Stimulated activated CD8-positive, alpha-beta memory T cell treated with anti-CD3 and anti-CD28 coated beads, Interleukin-7, amount 100 ng/mL, for 1 hour (primary cell): Measurements from ENCODE around the gene PSG6.
"Not testable (repeated sequence)": the region's sequence is repeated elsewhere in the genome, so short reads cannot be mapped to it uniquely, and the experiment has no call there.

Source experiments
- DNase-seq, 2 donors: peaks; one replicate each; pipeline ENCODE4 v3.0.0-alpha.2; 2020; ENCODE audit warnings: low read depth in 2 of 2

Gene PSG6

DNA sequence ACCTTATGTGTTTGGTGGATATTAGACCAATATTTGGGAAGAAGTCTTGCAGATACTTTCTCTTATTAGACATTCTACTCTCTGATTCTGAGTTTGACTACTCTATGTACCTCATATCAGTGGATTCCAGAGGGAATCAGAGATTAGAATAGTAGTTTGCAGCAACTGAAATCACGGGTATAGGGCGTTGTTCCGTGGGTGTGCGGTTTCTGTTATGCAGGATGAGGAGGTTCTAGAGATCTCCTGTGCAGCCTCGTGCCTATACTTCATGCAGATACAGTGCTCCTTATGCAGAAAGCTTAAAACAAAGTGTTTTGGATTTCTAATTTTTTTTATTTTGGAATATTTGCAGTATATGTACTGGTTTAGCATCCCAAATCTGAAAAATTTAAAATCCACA lies 6.0 kb downstream of the PSG6 start:
- DNase-seq: not testable (repeated sequence)

DNA sequence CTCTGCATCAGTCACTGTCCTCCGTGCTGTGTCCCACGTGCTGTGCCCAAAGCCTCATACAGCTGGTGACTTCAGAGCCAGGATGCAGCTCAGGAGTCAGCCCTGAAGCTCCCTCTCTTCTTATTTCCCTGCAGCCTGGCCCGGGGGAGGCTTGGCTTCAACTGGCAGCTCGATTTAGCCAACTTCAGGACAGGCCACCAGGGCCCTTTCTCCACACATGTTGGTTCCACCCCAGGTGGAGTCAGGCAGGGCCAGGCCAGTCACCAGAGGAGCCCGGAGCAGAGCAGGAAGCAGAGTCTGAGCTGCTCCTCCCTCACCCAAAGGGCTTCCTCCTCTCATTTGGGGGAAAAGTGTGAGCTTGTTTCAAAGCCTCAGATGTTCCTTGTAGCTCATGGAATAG lies 11.5 kb downstream of the PSG6 start:
- DNase-seq: not testable (repeated sequence)

DNA sequence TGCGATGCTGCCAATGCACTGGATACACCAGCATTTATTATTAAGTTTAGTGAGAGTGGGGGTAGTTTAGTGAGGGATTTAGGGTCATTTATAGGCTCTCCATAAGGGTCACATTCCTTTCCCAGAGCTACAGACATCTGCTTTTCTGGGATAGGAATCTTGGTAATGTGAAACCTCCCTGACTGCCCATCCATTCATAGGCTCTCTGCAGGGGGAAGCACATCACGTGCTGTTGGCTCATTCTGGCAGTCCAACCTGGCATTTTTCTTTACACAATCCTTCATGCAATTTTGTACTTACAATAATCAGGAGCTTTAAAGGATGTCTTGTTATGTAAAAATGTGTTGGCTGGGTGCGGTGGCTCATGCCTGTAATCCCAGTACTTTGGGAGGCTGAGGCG lies 17.1 kb downstream of the PSG6 start:
- DNase-seq: not testable (repeated sequence)

DNA sequence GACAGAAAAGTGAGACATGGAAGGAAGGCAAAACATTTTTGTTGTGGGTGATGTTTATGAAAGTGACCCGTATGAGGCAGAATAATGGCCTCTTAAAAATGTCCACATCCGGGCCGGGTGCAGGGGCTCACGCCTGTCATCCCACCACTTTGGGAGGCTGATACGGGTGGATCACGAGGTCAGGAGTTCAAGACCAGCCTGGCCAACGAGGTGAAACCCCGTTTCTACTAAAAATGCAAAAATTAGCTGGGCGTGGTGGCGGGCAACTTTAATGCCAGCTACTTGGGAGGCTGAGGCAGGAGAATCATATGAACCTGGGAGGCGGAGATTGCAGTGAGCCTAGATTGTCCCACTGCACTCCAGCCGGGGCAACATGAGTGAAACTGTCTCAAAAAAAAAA lies 18.0 kb downstream of the PSG6 start:
- not testable (repeated sequence) for DNase-seq

DNA sequence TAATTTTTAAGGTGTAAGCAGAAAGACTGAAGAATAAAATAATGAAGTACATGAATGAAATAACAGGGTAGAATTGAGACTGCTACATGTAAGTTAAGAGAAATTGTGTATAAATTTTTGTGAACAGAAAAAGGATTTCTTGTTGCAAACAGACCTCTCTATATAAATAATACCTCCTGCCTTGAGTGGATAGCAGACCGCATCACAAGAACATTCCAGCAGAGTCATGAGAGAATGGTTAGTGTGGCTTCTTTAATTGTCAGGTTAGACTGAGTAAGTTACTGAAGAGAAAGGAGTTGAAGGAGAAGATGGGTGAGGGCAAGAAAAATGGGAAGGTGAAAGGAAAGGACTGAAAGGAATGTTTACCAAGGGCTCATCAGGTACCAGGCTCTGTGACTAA lies 18.6 kb downstream of the PSG6 start:
- not testable (repeated sequence) for DNase-seq

DNA sequence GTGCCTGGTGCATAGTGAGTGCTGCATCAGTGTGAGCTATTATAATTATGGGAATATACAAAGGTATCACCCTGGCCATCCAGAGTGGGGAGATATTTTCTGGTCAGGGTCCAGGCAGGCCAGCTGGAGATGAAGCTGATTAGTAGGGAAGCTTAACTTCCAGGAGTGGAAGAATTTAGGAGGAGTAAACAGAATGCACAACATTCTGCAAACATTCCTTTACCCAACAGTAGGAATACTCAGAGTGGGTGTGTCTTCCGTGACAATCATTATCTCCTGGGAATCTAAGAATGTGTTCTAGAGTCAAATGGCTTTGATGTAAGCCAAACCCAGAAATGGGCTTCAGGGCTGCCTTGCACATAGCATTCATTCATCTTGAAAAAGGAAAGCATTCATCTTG lies 19.0 kb downstream of the PSG6 start:
- DNase-seq: not testable (repeated sequence)

DNA sequence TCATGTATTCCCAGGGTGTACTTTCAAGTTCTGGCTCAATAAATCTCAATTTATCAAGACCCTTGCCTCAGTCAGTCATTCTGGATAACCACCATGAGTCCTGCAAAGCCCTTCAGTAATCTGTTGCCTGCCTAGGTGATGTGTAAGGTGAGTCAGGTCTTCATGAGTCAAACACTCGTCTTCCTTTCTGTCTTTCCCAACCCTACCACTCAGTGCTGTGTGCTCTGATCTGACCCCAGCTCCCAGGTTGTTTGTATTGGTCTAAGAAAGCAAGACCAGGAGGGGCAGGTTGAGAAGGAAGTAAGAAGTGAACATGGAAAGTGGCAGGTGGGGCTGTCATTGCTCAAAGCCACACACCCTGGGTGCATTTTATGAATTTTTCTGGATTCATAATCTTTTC lies 20.0 kb downstream of the PSG6 start:
- DNase-seq: not testable (repeated sequence)

DNA sequence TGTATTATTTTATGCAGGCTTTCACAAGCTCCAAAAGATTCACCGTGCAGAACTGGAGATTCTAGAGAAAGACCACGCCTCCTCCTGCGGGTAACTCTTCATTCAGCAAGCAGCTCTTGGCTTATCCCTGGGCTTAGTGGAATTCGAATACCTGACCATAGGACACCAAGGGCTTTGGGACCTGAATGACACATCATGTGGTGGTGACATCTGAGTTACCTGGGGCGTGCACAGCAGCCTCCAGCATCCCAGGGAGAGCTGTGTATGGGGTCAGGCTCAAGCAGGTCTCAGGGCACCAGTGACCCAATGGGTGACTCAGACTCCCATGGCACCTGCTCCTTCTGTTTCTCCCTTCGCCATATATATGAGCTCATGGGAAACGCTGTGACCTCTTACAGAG lies 27.2 kb downstream of the PSG6 start:
- DNase-seq: not testable (repeated sequence)

DNA sequence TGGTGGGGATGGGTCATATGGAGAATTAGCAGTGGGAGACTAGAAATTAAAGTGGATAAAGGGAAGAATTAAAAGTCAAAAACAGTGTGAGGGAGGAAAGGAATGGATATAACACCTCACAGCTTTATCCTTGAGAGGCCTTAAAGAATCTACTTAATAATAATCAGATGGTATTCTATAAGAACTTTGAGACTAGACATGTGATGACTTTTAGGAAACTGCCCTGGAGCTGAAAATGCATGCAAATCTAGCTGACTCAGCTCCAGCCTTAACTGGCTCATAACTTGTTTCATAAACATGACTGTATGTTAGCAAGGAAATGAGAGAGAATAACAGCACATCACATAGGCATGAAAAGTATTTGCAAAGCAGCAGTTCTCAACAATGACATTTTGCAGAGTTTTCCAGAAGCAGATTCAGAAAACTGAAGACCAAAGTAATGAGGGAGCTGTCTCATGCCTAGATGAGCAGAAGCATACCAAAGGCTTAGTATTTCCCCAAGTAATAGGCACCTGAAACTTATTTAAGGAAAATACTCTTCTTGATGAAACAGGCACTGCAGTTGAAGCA lies 29.7 kb downstream of the PSG6 start:
- DNase-seq: not testable (repeated sequence)

DNA sequence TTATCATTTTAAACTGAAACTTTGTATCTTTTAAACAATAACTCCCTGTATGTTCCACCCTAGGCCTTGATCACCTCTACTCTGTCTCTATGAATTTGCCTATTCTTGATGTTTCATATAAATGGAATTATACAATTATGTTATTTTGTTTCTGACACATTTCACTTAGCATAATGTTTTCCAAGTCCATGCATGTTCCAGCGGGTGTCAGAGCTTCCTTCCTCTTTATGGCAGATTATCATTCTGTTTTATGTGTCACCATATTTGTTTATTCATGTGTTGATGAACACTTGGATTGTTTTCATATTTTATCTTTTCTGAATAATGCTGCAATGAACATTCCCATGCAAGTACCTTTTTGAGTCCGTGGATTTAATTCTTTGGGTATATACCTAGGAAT lies 35.0 kb downstream of the PSG6 start:
- DNase-seq: not testable (repeated sequence)

DNA sequence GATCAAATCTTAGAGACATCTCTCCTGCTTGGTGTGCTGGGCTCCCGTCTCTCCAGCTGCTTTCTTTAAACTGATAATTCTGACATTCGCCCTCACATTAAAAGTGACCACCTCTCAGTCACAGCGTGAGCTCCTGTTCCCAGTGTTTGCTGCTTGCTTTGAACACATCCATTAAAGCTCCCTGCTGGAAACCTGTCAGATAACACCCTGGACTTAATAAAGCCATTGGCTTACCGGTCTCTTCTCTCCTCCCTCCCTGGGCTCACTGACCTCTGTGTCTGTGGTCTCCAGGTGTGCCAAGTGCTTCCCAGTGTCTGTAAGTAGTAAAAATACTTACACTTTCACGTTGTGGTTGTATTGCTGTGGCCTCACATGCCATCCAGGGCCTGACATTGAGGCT lies 35.7 kb downstream of the PSG6 start:
- not testable (repeated sequence) for DNase-seq

DNA sequence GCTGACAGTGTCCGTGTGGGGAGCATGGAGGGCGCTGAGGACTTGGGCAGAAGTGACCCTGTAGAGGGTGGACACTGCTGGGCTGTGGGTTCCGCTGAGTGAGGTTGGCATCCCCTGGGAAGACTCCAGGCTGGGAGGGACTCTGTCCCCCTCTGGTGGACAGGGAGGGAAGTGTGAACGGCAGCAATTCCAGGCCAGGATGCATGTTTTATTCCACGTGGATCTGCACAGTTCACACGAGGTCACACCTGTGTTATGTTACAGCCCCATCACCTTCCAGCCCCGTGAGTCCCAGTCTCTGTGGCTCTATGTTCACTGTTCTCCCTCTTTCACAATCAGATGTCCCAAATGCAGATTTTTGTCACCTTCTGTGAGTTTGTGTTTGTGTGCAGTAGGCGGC lies 36.4 kb downstream of the PSG6 start:
- not testable (repeated sequence) for DNase-seq

DNA sequence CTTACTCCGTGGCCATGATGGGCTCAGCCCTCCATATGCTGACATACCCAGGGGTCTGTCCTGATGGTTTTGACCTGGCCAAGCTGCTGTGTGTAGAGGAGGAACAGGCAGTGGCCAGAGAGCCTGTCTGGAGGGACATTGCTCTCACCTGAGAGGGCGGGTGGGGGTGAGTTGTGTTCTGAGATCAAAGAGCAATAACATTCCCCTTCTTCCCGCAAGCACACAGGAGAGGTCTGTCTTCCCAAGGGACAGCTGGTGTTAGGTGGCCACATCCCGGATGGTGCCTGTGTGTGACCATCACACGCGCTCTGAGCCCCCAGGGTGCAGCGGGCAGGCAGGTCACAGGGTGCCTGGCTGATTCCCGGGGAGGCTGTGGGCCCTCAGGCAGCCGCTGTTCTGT lies 37.1 kb downstream of the PSG6 start:
- not testable (repeated sequence) for DNase-seq

DNA sequence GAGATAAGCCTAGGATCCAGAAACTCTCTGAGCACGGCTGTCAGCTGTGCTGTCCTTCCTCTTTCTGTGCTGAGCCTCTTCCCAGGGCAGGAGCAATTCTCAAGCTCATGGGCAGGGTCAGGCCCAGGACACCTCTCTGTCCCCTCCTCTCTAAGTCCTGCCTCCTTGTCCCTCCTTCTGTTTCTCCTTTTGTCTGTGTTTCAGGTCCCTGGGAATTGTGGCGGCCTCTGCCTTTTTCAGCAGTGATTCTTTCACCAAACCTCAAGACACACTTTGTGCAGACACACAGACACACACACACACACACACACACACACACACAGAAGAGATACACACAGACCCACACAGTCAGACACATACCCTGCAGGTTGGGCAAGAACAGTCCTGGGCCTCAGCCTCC lies 38.1 kb downstream of the PSG6 start, which contains the start of gene PSG1:
Gene PSG1 (minus strand): TSS at position 101 of the 400 bp plus-strand sequence. CDS start 132 bp downstream, outside the sequence.
- no peak for DNase-seq

DNA sequence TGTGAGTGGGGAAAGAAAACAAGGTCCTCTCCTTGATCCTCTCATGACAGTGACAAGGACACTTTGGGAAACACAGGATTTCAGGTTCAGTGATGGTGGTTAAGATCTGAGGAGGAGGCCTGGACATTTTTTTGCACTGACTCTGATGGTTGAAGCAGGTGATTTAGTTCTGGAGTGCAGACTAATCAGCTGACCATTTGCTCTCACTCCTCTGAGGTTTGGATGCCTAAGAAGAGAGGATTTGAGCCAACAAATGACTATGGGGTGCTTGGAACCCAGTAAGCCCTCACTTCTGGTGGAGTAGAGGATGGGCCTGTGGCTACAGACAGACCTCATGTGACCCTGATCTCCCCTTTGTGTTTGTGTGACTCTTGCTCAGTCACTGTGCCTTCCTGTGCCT lies 41.1 kb downstream of the PSG6 start:
- DNase-seq: not testable (repeated sequence)

DNA sequence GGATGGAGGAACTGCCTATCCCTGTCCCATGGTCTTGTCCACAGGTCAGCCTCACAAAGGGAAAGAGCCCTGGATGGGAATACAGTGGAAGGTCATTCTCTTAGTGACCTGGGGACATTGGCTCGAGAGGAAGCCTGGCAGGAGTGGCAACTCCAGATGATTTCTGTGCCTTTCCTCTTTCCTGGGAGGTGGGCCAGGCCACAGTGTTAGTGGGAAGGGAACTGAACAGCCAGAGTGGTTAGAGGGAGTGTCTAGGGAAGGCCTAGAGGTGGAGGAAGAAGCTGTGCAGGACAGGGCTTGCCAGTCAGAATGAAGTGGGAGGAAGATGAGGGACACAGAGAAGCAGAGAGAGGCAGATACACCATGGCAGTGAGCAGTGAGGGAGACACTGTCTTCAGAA lies 41.8 kb downstream of the PSG6 start:
- not testable (repeated sequence) for DNase-seq

DNA sequence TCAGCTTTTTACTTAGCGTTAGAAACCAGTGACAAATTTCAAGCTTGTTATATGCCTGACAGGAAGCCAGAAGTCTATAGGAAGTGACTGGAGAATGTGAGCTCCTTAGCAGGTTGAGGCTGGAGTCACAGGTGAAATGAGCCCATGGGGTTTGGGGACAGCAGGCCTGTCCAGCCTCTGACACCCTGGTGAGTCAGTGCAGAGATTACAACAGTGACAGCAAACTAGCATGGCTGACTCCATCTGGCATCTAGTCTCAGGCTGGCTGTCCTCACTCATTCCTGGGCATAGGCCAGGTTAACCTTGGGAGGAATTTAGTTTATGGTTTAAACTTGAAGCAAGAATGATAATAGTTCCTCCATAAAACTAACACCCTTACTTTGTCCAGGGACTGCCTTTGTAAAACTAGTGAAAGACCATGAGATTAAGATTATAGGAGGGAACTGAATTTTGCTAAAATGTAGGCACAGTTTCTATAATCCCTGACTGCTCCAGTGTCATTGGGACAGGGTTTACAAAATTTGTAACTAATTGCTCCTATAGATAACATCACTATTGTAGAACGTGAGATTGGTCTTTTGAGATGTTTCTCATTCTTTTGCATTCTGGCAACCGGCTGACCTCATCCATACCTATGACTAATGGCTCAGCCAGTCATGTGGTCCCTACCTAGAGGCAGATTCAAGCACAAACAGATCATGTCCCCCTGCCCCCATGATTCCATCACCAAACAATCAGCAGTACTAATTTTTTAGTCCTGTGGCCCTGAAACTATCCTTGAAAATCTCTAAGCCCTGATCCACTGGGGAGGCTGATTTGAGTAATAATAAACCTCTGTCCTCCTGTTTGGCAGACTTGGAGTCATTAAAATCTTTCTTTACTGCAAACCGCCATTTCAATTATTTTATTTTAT lies 42.5 kb downstream of the PSG6 start:
- not testable (repeated sequence) for DNase-seq

DNA sequence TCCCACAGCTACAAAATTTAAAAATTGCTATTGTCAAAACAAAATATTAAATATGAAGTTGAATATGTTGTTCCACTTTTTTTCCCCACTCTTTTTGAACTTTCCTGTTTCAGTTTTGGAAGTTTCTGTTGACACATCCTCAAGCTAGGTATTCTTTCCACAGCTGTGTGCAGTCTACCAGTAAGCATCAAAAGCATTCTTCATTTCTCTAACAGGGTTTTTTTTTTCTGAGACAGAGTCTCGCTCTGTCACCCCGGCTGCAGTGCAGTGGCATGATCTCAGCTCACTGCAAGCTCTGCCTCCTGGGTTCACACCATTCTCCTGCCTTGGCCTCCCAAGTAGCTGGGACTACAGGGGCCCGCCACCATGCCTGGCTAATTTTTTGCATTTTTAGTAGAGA lies 43.6 kb downstream of the PSG6 start:
- DNase-seq: not testable (repeated sequence)

DNA sequence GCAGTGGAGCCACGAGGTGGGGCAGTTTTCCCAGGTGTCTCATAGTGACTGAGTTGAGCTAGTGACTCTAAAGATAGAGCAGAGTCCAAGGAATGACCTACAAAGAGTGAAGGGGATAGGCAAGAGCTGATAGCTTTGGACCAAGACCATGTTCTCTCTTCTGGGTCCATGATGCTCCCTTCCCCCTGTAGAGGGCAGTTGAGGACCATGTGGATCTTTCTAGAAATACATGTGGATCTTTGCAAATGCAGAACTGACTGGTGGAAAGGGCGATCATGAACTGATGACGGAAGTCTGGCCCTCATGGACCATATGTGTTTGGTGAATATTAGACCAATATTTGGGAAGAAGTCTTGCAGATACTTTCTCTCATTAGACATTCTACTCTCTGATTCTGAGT lies 45.1 kb downstream of the PSG6 start:
- no peak for DNase-seq

DNA sequence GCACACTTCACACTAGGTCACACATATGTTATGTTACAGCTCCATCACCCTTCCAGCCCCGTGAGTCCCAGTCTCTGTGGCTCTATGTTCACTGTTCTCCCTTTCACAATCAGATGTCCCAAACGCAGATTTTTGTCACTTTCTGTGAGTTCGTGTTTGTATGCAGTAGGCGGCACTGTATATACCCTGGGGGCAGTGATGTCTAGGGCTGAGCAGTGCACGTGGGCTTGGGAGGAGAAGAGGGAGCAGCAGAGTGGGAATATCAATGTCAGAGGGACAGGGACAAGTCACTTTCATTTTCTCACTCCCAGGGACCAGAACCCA lies 60.2 kb downstream of the PSG6 start:
- no peak for DNase-seq

DNA sequence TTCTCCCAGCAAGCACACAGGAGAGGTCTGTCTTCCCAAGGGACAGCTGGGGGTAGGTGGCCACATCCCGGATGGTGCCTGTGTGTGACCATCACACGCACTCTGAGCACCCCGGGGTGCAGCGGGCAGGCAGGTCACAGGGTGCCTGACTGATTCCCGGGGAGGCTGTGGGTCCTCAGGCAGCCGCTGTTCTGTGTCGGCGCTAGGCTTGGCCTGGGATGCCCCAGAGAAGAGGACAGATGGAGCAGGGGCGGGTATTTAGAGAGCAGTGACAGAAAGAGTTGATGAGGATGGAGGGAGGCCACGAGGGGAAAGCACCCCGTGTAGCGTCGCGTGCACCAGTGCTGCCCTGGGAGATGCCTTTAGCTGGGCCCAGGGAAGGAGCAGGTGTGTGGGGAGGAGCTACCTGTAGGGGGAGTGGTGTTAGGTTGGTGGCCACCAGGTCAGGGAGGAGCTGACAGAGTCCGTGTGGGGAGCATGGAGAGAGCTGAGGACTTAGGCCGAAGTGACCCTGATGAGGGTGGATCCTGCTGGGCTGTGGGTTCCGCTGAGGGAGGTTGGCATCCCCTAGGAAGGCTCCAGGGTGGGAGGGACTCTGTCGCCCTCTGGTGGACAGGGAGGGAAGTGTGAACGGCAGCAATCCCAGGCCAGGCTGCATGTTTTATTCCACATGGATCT lies 60.7 kb downstream of the PSG6 start:
- DNase-seq: not testable (repeated sequence)

DNA sequence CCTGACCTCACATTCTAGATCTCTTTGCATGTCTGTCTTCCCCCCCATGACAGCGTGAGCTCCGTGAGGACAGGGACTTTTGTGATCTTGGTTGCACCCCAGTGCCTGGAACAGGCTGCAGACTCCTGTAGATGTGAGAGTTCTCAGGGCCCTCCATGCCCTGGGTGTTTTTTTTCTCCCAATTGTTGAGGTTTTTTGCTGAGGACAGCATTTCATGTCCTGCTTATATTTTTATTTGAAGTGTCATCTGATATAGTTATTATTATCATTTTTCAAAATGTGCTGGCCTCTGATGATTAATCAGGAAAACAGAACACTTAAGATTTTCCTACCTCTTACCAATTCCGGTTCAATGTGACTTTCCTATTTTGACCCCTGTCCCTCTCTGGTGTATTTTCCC lies 62.9 kb downstream of the PSG6 start:
- not testable (repeated sequence) for DNase-seq

DNA sequence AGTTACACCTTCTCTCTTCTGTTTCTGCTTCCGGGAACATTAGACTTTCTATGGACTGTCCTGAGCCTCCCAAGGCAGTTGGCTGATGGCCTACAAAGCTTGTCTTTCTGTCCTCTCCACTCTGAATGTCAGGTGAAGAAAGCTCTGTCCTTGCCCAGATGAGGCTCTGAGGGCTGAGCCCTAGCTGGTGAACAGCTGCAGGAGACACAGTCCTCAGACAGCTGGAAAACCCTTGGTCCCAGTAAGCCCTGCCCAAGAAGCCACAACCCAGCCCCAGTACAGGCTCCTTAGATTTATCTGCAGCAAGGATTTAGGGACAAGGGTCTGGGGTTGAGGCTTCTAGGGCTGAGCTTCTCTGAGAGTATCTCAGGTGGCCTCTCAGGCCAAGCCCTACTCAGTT lies 64.5 kb downstream of the PSG6 start:
- DNase-seq: not testable (repeated sequence)
